Amygdala (tissue), 56 donors: ENCODE results near the gene PROSER1.
"Not testable (repeated sequence)": the region's sequence is repeated elsewhere in the genome, so short reads cannot be mapped to it uniquely, and the experiment has no call there.

ENCODE experiments used
- DNase-seq, 56 donors: peaks; one replicate each; lab custom pipeline; 2025; lab: John Stamatoyannopoulos, UW

PROSER1 gene

DNA sequence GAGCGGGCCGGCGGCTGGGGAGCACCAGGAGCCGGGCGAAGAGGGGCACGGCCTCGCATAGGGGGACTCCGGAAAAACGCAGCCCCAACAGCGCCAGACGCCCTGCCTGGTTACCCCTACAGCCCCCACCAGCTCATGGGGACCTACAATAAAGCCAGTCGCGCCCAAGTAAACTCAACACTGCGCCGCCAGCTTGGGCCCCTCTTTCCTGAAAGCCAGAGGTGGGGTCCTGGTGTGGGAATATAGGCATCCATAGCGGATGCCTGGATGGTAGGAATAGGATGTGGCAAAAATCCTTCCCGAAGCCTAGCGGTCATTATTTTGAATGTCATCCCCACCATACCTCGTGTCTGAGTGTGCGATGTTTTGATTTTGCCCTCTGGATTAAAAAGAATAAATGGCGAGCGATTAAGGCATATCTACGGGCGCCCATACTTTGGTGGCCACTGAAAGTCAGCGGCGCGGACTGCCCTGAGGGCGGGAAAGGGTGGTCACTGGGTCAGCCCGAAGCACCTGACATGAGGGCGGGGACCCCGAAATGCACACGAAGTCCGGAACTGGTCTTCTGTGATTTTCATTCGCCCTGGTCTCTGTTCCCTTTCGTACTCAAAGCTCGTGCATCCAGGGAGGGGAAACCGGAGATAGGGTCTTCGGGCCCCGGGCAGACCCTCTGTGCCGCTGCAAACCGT is at the start of gene PROSER1, which contains the start of gene NHLRC3:
Gene PROSER1 (minus strand): TSS at position 210 of the 689 bp plus-strand sequence. CDS start 847 bp downstream, outside the sequence.
Gene NHLRC3 (plus strand): TSS at position 577 of the 689 bp plus-strand sequence. CDS start 184 bp downstream, outside the sequence.
- peak; percentile 42 to 97 (median 93) for DNase-seq

GRCh38 chr13:39086251-39086945 is 48.5 kb upstream of the PROSER1 start:
- DNase-seq = not testable (repeated sequence)

- no peak for DNase-seq
Measured at GRCh38 chr13:39073983-39074382, 36.1 kb upstream of the PROSER1 start.

DNA sequence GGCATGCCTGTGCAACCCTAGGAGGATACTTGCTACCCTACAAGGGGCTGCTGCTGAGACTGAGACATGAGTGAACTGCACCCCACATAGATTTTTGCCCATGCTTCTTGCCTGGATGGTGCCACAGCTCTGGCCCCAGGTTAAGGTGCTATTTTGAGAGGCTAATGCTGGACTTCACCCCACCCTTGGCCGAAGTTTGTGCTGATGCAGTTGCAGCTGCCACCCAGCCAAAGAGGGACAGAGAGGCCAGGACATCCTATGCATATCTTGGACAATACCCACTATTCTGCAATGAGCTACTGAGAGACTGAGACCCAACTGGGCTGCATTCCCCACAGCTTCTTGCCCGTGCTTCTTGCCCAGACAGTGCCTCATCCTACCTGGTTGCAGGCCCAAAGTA is 35.0 kb upstream of the PROSER1 start:
- no peak for DNase-seq

DNA sequence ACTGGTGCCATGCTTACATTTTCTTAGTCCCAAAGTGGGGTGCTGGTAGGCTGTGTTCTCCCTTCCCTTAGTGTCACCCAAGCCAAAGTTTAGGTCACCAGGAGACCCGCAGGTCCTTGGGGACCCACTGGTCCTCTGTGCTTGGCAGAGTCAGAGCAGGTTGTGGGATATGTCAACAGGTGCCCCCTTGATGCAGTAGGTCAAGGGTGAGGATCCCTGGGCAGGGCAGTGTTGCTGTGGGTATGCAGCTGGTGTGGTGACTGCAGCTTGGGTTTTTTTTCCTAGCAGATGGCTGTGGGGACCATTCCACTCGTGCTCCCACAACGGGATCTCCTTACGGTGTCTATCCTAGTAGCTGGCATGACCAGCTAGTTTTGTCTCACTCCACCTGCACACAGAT is 24.1 kb upstream of the PROSER1 start:
- no peak for DNase-seq

GRCh38 chr13:39058040-39058439 is 20.2 kb upstream of the PROSER1 start:
- DNase-seq = no peak

DNA sequence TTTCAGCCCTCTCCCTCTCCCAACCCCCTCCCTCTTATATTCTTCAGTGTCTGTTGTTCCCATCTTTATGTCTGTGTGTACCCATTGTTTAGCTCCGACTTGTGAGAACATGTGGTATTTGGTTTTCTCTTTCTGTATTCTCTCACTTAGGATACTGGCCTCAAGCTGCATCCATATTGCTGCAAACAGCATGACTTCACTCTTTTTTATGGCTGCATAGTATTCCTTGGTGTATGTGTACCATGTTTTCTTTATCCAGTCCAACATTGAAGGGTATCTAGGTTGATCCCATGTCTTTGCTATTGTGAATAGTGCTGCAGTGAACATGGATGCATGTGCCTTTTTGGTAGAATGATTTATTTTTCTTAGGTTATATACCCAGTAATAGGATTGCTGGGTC is 18.1 kb upstream of the PROSER1 start:
- no peak for DNase-seq

DNA sequence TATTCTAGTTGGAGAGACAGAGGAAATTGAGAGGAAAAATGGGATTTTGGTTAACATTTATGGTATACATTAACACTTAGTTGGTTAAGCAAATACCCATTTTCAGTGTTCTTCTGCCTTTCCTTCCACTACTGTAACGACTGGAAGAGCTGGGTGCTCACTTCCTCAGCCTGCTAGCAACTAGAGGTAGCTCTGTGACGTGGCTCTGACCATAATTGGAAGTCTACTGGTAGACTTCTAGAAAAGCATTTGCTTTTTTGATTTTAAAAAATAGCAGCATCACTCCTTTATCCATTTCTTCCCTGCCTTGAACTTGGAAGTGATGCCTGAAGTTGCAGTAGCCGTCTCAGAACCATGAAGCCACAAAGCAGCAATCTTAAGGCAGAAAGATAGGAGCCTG is 16.2 kb upstream of the PROSER1 start:
- DNase-seq = peak in 1 of 56 donors; percentile 12

DNA sequence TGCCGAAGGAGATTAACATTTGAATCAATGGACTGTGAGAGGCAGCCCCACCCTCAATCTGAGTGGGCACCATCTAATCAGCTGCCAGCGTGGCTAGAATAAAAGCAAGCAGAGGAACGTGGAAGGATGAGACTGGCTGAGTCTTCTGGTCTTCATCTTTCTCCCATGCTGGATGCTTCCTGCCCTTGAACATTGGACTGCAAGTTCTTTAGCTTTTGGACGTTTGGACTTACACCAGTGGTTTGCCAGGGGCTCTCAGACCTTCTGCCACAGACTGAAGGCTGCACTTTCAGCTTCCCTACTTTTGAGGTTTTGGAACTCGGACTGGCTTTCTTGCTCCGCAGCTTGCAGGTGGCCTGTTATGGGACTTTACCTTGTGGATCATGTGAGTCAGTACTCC is 15.1 kb upstream of the PROSER1 start:
- peak in 8 of 56 donors; percentile 5 to 39 (median 20) for DNase-seq

DNA sequence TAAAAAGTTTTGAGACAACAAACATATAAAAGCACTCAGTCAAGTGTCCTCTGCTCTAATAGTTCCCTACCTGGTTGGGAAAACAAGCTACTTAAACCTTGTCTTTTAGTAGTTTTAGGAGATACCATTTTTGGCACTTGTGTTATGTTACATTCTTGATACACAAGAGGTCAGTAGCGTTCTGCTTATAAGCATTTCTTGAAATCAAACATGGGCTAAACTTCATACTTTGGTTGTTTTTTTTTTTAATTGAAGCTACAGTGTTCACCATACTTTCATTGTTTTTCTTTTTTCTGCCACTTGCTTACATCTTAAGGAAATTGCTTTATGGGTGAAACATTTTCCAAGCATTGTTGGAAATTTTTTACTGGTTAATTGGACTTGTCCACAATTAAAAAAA is 13.3 kb upstream of the PROSER1 start:
- no peak for DNase-seq

DNA sequence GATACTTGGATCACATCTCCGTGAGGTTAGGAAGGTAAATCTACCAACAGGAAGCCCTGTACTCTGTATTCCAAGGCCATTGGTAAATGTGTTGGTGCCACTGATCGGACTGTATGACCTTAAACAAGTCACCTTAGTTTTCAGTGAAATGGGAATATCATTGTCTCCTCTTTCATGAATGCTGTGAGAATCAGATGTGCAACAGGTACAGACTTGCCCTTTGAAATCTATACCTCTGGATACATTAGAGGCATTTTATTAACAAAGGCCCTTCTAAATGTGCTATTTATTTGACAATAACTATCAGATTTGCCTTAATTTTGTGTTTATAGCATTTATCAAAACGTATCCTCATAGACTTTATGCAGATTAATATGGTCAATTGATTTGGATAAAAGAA is 11.4 kb upstream of the PROSER1 start:
- no peak for DNase-seq

GRCh38 chr13:39048806-39049205 is 10.9 kb upstream of the PROSER1 start:
- DNase-seq = no peak

- peak in 4 of 56 donors; percentile 3 to 10 (median 3) for DNase-seq
Measured at GRCh38 chr13:39047560-39047959, 9.7 kb upstream of the PROSER1 start.

- no peak for DNase-seq
Measured at GRCh38 chr13:39044536-39044935, 6.6 kb upstream of the PROSER1 start.

- DNase-seq = no peak
Measured at GRCh38 chr13:39040206-39040605, 2.3 kb upstream of the PROSER1 start.

DNA sequence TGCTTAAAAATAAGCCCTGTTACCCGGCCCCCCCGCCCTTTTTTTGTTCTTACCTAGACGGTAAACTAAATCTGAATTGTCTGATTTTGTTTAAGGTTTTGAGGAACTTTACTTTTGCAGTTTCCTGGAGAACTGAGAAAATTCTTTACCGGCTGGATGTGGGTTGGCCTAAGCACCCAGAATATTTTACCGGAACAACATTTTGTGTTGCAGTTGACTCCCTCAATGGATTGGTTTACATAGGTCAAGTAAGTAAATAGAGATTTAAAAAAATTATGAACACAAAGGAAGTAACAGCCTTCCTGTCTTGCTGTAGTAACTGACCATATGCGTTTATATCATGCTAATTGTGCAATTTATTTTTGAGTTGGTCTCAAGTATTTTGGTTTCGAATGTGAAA is 1.2 kb upstream of the PROSER1 start:
- no peak for DNase-seq

- peak in 3 of 56 donors; percentile 47 to 72 (median 51) for DNase-seq
Measured at GRCh38 chr13:39038569-39039030, 711 bp upstream of the PROSER1 start.

DNA sequence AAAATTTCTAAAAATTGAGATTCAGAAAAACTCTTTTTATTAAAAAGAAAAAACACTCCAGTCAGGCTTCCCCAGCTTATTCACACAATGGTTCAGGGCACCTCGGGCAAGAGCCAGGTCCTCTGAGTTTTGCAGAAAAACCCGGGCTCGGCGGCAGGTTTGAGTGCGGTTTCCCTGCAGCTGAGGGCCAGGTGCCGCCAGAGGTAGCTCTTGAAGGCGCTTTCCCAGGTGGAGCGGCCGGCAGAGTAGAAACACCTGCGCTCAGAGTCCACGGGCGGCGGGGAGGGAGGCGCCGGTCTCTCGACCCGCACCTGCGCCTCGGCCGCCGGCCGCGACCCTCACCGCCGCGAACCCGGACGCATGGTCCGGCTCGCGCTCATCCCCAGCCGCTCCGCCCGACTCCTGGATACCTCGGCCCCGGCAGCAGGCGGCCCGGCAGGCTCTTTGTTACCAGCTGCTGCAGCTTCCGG is 444 bp downstream of the PROSER1 start:
- peak in 4 of 56 donors; percentile 45 to 74 (median 56) for DNase-seq

GRCh38 chr13:39036212-39036611 is 1.7 kb downstream of the PROSER1 start:
- DNase-seq = no peak

DNA sequence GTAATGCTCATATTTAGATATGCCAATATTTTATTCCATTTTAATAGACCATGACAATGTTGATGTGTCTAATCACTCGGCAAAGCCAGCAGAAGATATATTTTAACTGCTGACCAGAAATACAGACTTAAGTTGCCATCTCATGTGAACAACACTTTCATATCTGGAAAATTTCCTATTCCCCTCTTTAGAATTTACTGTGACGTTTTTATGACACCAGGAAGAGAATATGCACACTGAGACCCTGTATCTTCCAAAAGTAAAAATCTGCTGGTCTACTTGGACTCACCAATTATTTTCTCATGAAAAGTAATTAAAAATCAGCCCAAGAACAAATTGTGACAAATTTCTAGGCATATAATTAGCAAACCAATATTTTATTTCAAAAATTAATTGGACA is 2.1 kb downstream of the PROSER1 start:
- no peak for DNase-seq

DNA sequence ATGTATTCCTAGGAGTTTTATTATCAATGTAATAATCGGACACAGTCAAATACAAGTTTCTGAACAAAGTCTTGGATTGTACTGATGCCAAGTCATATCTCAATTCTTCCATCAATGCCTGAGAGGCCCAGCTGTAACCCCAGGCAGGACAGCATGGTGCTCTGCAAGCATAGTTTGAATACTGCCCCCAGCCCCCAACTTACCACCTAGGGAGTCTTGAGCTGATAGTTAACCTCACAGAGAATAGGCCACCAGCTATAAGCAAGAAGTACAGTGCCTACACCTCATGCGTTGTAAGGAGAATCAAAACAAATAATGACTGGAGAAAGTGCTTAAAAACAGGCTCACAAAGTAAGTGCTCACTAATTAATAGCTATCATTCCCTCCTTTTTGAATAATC is 2.7 kb downstream of the PROSER1 start:
- no peak for DNase-seq

GRCh38 chr13:39034085-39034484 is 3.8 kb downstream of the PROSER1 start:
- DNase-seq = no peak
